Right hindlimb (tissue), 1 donor: ENCODE results near the gene ALDH3A1.
A peak's percentile ranks its signal among the peaks of the same experiment; 100 is the strongest.

Experiments used
- DNase-seq: peaks from one replicate; pipeline ENCODE4 v3.0.0-alpha.2; 2018

The ALDH3A1 gene

DNA sequence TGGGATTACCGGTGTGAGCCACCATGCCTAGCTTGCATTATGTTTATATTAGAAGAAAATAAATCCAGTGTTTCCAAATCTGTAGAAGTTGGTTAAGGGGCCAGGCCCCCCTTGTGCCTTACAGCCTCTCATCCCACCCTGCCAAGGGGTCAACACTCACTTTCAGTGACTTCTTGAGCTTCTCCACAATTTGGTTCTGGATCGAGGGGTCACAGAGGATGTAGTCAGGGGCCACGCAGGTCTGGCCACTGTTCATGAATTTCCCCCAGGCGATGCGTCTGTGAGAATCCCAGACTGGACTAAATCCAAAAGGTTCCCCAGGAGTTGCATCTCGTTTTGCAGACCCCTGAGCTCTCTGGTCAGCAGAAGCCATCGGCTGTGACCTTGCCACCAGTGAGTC is 7.2 kb downstream of the ALDH3A1 start:
- DNase-seq: no peak

DNA sequence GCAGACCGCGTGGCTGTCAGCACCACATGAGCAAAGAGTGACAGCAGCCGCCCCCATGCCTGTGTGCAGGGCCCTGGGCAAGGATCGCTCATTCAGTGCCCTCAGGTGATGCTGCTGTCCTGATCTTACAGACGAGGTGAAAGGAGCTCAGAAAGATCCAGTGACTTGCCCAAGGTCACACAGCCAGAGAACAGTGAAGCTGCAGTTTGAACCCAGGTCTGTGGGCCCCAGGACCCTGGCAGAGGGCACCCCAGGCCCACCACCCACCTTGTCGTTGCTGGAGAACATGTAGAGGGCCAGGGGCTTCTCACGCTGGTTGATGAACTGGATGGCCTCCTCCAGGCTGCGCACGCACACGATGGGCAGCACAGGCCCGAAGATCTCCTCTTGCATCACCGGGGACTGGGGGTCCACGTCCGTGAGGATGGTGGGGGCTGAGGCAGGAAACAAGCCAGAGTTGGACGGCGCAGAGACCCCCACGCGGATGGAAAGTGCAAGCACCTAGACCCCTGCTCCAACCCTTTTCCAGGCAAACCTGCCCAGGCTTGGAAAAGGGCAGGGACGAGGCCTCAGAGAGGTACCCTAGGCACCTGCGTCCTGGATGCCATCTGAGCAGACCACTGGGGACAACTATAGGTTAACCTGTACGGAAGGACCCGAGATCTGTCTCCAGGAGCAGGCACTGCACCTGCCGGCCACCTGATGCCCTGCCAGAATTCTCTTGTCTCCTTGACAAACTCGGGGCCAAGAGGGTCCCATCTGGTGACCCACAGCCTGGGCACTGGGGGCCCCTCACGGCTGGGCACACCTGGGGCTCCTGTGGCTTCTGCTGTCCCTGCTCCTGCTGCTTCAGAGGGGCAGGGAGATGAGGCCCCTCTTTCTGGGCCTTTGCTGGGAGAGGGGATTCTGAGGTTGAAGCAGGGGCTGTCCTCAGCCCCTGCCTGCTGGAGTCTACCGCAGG is 8.6 kb downstream of the ALDH3A1 start:
- no peak for DNase-seq

DNA sequence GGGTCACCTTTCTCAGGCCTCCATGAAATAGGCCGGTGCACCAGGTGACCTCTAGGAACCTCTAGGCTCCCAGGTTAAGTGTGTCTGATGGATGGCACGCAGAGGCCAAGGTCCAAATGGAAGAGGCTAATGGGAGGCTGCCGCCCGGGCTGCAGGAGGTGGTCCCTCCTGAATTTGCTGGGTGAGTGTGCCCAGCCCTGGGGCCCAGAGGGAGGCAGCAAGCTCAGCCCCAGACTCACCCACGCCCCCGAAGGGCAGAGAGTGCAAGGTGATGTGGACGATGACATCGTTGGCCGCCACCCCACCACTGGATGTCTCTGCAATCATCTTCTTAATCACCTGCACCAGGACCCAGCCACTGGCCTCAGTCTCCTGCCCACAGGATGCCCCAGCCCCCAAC is 9.3 kb downstream of the ALDH3A1 start:
- DNase-seq: no peak

DNA sequence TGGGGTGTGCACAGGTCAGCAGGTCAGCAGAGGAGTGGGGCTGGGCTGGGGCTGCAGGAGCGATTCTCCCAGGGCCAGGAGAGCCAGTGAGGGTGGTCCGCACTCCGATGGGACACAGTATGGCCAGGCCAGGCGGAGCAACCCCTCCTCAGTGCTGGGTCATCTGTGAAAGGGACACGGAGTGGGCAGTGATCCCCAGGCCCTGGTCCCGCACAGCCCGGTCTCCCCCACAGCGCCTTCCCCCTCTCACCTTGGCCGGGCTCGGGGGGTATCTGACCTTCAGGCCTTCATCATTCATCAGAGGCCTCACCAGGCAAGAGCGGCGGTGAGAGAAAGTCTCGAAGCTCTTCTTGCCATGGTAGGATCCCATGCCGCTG is 10.0 kb downstream of the ALDH3A1 start:
- DNase-seq: no peak

- DNase-seq: no peak
Measured at GRCh38 chr17:19737305-19738072, 10.6 kb downstream of the ALDH3A1 start.

GRCh38 chr17:19736071-19736470 is 12.0 kb downstream of the ALDH3A1 start:
- no peak for DNase-seq

GRCh38 chr17:19733953-19734526 is 14.1 kb downstream of the ALDH3A1 start:
- no peak for DNase-seq

GRCh38 chr17:19731626-19732025 is 16.5 kb downstream of the ALDH3A1 start:
- no peak for DNase-seq

DNA sequence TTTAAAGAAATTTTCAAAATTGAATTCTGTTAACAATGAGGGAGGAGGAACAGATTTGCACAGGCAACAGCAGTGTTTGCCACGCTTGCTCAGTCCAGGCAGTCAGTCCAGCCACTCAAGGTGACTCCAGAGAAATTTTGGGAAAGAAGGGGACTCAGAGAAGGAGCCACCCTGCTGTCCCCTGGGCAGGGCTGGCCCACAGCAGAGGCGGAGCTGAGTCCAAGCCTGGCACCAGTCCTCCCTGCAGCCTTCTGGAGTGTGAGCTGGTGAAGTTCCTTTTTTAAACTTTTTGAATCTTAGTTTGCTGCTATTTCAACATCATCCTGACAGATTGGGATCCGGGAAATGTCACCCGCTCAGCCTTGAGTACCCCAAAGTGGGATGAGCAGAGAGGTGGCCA is 17.3 kb downstream of the ALDH3A1 start:
- no peak for DNase-seq

DNA sequence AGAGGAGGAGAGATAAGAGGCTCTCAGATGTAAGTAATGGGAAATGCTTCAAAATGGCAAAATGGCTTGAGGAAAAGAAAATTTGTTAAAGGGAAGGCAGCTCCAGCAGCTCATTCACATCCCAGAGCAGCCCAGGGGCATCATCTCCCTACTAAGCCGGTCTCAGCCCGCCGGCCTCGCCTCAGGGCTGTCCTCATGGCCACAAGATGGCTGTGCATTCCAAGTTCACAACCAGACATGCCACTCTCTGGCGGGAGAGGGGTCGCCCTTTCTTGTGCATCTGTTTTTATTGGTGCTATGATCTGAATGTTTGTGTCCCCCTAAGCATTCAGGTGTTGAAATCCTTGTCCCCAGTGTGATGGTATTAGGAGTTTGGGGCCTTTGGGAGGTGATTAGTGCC is 18.2 kb downstream of the ALDH3A1 start:
- no peak for DNase-seq

- peak; percentile 91 for DNase-seq
Measured at GRCh38 chr17:19728084-19728495, 20.0 kb downstream of the ALDH3A1 start.

GRCh38 chr17:19727501-19728078 is 20.5 kb downstream of the ALDH3A1 start:
- peak; percentile 80 for DNase-seq

- DNase-seq: no peak
Measured at GRCh38 chr17:19726631-19727376, 21.3 kb downstream of the ALDH3A1 start.

GRCh38 chr17:19725486-19725885 is 22.6 kb downstream of the ALDH3A1 start:
- no peak for DNase-seq

GRCh38 chr17:19724501-19725420 is 23.3 kb downstream of the ALDH3A1 start:
- DNase-seq: no peak

DNA sequence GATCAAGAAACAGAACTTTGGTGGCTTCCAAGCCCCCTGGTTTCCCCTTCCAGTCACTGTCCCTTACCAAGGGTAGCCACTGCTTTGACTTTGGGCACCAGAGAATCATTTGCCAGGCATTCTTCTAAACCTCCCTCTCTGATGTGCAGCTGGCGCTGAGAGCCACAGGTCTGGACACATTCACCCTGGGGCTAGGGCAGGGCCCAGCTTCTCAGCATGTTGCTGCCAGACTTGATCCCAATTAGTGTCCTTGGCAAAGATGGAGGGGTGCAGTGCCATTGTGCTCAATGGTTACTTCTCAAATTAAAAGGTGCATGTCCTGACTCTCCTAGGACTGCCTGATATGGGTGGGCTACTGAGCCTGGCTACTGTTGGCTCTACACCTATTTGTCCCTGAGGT is 24.1 kb downstream of the ALDH3A1 start:
- DNase-seq: no peak

GRCh38 chr17:19720631-19721426 is 27.3 kb downstream of the ALDH3A1 start:
- DNase-seq: peak; percentile 26

DNA sequence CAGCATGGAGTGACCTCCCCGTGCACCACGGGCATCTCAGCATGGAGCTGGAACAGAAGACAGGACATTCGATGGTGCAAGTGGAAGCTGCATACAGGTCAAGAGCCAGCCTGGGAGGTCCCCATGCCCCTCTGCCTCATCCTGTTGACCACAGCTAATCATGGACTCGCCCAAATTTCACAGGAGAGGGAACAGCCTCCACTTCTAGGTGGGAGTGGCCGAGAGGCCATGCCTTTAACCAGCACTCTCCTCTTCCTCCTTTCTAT is 28.0 kb downstream of the ALDH3A1 start:
- no peak for DNase-seq

GRCh38 chr17:19719355-19720209 is 28.5 kb downstream of the ALDH3A1 start:
- DNase-seq: no peak
